ENCODE results near the gene LRRC1. TPM values are rescaled to one million over a fixed set of nuclear protein-coding genes. Genes with fewer than 3 reads are reported as not detected.

The LRRC1 gene
- total and polyA plus RNA-seq, 2 of the 13 experiments (the other 11 are each of a cell fraction or from before 2014, with no cell fraction given) = 15.6 to 27.7 TPM

- TF ChIP-seq ZSCAN20 (CRISPR knock-in tag; IDR thresholded peaks at IDR 0.05; ENCODE audit: borderline replicate concordance) = no peak
- TF ChIP-seq ZNF101 (CRISPR knock-in tag; IDR thresholded peaks at IDR 0.05; ENCODE audit: borderline replicate concordance, low read depth) = no peak
- peak; percentile 75 for TF ChIP-seq SKI (IDR thresholded peaks at IDR 0.05; ENCODE audit: partially characterized antibody)
- TF ChIP-seq ZNF816 (CRISPR knock-in tag; IDR thresholded peaks at IDR 0.05; ENCODE audit: borderline replicate concordance) = peak; percentile 89; the same call in 1 of the 2 replicates
- TF ChIP-seq, protein P1, sequence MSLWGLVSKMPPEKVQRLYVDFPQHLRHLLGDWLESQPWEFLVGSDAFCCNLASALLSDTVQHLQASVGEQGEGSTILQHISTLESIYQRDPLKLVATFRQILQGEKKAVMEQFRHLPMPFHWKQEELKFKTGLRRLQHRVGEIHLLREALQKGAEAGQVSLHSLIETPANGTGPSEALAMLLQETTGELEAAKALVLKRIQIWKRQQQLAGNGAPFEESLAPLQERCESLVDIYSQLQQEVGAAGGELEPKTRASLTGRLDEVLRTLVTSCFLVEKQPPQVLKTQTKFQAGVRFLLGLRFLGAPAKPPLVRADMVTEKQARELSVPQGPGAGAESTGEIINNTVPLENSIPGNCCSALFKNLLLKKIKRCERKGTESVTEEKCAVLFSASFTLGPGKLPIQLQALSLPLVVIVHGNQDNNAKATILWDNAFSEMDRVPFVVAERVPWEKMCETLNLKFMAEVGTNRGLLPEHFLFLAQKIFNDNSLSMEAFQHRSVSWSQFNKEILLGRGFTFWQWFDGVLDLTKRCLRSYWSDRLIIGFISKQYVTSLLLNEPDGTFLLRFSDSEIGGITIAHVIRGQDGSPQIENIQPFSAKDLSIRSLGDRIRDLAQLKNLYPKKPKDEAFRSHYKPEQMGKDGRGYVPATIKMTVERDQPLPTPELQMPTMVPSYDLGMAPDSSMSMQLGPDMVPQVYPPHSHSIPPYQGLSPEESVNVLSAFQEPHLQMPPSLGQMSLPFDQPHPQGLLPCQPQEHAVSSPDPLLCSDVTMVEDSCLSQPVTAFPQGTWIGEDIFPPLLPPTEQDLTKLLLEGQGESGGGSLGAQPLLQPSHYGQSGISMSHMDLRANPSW (CRISPR knock-in tag; IDR thresholded peaks at IDR 0.05; ENCODE audit: borderline replicate concordance) = peak; percentile 88; the same call in 1 of the 2 replicates
- TF ChIP-seq BRCA1 (CRISPR knock-in tag; IDR thresholded peaks at IDR 0.05) = no peak; the same call in 1 of the 2 replicates
- TF ChIP-seq ZNF34 (CRISPR knock-in tag; IDR thresholded peaks at IDR 0.05; ENCODE audit: borderline replicate concordance) = no peak
- no peak for TF ChIP-seq NBN (conservative IDR thresholded peaks at IDR 0.05)
- TF ChIP-seq, protein P2, sequence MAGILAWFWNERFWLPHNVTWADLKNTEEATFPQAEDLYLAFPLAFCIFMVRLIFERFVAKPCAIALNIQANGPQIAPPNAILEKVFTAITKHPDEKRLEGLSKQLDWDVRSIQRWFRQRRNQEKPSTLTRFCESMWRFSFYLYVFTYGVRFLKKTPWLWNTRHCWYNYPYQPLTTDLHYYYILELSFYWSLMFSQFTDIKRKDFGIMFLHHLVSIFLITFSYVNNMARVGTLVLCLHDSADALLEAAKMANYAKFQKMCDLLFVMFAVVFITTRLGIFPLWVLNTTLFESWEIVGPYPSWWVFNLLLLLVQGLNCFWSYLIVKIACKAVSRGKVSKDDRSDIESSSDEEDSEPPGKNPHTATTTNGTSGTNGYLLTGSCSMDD (CRISPR knock-in tag; IDR thresholded peaks at IDR 0.05) = no peak
- TF ChIP-seq RNF2 (conservative IDR thresholded peaks at IDR 0.05; ENCODE audit: low read depth) = no peak
- no peak for TF ChIP-seq JUNB (CRISPR knock-in tag; IDR thresholded peaks at IDR 0.05; ENCODE audit: borderline replicate concordance)
- 0 out of 4 replicates have a peak, but pooled peaks of 1 of the 2 experiments have one; percentile 3 for TF ChIP-seq MAFK (conservative IDR thresholded peaks at IDR 0.05 in 1 of 2, IDR thresholded peaks at IDR 0.05 in 1 of 2; ENCODE audit: low read length in 2 of 2)
- TF ChIP-seq KDM3A (CRISPR knock-in tag; IDR thresholded peaks at IDR 0.05; ENCODE audit: low read depth) = 0 out of 2 replicates have a peak, but pooled peaks have one; percentile 72
- no peak for TF ChIP-seq ATAD3A (CRISPR knock-in tag; IDR thresholded peaks at IDR 0.05)
- TF ChIP-seq, protein P3, sequence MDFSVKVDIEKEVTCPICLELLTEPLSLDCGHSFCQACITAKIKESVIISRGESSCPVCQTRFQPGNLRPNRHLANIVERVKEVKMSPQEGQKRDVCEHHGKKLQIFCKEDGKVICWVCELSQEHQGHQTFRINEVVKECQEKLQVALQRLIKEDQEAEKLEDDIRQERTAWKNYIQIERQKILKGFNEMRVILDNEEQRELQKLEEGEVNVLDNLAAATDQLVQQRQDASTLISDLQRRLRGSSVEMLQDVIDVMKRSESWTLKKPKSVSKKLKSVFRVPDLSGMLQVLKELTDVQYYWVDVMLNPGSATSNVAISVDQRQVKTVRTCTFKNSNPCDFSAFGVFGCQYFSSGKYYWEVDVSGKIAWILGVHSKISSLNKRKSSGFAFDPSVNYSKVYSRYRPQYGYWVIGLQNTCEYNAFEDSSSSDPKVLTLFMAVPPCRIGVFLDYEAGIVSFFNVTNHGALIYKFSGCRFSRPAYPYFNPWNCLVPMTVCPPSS (IDR thresholded peaks at IDR 0.05) = no peak
- TF ChIP-seq, protein P4, sequence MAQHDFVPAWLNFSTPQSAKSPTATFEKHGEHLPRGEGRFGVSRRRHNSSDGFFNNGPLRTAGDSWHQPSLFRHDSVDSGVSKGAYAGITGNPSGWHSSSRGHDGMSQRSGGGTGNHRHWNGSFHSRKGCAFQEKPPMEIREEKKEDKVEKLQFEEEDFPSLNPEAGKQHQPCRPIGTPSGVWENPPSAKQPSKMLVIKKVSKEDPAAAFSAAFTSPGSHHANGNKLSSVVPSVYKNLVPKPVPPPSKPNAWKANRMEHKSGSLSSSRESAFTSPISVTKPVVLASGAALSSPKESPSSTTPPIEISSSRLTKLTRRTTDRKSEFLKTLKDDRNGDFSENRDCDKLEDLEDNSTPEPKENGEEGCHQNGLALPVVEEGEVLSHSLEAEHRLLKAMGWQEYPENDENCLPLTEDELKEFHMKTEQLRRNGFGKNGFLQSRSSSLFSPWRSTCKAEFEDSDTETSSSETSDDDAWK (CRISPR knock-in tag; IDR thresholded peaks at IDR 0.05) = no peak
- TF ChIP-seq, protein P5, sequence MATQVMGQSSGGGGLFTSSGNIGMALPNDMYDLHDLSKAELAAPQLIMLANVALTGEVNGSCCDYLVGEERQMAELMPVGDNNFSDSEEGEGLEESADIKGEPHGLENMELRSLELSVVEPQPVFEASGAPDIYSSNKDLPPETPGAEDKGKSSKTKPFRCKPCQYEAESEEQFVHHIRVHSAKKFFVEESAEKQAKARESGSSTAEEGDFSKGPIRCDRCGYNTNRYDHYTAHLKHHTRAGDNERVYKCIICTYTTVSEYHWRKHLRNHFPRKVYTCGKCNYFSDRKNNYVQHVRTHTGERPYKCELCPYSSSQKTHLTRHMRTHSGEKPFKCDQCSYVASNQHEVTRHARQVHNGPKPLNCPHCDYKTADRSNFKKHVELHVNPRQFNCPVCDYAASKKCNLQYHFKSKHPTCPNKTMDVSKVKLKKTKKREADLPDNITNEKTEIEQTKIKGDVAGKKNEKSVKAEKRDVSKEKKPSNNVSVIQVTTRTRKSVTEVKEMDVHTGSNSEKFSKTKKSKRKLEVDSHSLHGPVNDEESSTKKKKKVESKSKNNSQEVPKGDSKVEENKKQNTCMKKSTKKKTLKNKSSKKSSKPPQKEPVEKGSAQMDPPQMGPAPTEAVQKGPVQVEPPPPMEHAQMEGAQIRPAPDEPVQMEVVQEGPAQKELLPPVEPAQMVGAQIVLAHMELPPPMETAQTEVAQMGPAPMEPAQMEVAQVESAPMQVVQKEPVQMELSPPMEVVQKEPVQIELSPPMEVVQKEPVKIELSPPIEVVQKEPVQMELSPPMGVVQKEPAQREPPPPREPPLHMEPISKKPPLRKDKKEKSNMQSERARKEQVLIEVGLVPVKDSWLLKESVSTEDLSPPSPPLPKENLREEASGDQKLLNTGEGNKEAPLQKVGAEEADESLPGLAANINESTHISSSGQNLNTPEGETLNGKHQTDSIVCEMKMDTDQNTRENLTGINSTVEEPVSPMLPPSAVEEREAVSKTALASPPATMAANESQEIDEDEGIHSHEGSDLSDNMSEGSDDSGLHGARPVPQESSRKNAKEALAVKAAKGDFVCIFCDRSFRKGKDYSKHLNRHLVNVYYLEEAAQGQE (IDR thresholded peaks at IDR 0.05; ENCODE audit: borderline replicate concordance in 1 of 2, low read depth in 1 of 2, low read length in 2 of 2) = peak in 1 of 2 experiments; percentile 66; a peak in 1 of 4 replicates
- TF ChIP-seq ZNF883 (CRISPR knock-in tag; IDR thresholded peaks at IDR 0.05; ENCODE audit: not compliant biosample characterization) = no peak
- TF ChIP-seq NFKBIZ (CRISPR knock-in tag; IDR thresholded peaks at IDR 0.05) = 0 out of 2 replicates have a peak, but pooled peaks have one; percentile 41
These were observed at the start of gene LRRC1 (continued) for GRCh38 chr6:53794720-53795339.

Measured in HepG2 (cell line).